ENCODE measurements around the gene ADK.
"Not testable (repeated sequence)": the region's sequence is repeated elsewhere in the genome, so short reads cannot be mapped to it uniquely, and the experiment has no call there.

ADK gene

DNA sequence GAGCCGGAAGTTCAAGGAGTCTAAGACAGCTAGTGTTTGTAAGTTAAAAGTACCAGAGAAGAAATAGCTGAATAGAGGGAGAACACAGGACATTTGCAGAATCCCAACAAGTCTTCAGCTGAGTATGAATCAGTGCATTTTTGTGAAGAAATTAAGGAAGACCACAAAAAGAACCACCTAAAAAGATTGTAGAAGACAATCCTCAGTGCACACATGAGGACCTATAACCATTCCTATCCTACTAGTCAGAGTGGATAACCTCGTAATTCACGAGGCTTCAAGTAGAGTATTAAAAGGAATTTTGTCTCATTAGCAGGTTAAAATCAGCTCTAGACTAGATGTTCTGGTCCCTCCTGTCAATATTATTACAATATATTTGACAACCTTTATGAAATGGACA is 380.0 kb downstream of the ADK start:
- Mint-ChIP-seq H3K27ac (no peak overlapping the region), H3K4me3 (no peak overlapping the region), H3K9me3 (no peaks in the 10 kb centered on the region), H3K36me3 (peaks cover 24% of the 10 kb centered on the region), H3K4me1 (no peaks in the 10 kb centered on the region)
- no peak for ATAC-seq
- no peak for DNase-seq (ENCODE audit: low spot score in 2 of 2)

DNA sequence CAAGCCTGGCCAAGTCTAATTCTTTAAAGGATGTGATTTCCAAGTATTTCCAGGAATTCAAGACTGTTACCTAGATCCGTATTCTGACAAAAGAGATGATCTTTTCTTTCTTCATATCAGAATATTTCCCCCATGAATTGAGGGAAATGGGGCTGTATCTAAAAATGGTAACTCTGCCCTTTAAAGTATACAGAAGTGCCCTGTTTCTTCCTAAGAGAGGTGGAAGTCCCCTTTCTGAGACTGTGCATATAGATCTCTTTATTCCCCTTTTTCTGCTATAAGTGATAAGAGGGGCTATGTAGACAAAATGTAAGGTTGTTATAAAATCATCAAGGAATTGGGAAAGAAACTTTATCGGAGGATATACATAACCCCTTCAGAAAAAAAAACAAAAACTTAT is 388.3 kb downstream of the ADK start:
- H3K4me3 Mint-ChIP-seq, result no peak overlapping the region
- no peaks in the 10 kb centered on the region for H3K9me3 Mint-ChIP-seq
- H3K4me1 Mint-ChIP-seq, result peaks cover 14% of the 10 kb centered on the region
- DNase-seq (ENCODE audit: low spot score in 2 of 2) (no peak), ATAC-seq (no peak)
- H3K36me3 Mint-ChIP-seq, result peaks cover 4% of the 10 kb centered on the region
- no peak overlapping the region for H3K27ac Mint-ChIP-seq

DNA sequence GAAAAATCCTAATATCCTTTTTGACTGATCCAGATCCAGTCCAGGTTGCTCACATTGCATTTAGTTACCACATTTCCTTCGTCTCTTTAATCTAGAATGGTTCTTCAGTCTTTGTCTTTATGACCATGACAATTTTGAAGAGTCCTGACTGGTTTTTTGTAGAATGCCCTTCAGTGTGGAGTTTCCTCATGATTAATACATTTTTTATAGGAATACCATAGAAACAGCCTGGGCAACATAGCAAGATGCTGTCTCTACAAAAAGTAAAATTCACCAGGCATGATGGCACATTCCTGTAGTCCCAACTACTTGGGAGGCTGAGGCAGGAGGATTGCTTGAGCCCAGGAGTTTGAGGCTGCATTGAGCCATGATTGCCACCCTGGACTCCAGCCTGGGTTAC is 390.4 kb downstream of the ADK start:
- Mint-ChIP-seq H3K9me3 (no peaks in the 10 kb centered on the region), H3K36me3 (peaks cover 4% of the 10 kb centered on the region), H3K4me3 (no peak overlapping the region), H3K4me1 (peaks cover 12% of the 10 kb centered on the region), H3K27ac (no peak overlapping the region)
- ATAC-seq (no peak), DNase-seq (ENCODE audit: low spot score in 2 of 2) (no peak)

DNA sequence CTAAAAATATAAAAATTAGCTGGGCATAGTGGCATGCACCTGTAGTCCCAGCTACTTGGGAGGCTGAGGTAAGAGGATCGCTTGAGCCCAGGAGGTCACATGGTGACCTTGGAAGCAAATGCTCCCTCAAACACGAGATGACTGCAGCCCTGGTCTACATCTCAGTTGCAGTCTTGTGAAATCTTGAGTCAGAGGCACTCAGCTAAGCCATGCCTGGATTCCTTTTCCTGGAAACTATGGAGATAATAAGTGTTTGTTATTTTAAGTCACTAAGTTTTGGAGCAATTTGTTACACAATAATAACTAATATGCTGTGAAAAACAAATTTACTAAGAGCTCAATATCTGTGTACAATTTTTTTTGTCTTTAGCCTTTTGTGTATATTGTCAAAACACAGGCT is 391.1 kb downstream of the ADK start:
- Mint-ChIP-seq H3K4me1 (peaks cover 6% of the 10 kb centered on the region), H3K36me3 (no peaks in the 10 kb centered on the region), H3K27ac (no peak overlapping the region), H3K9me3 (no peaks in the 10 kb centered on the region), H3K4me3 (no peak overlapping the region)
- no peak for DNase-seq (ENCODE audit: low spot score in 2 of 2)
- ATAC-seq, result no peak

DNA sequence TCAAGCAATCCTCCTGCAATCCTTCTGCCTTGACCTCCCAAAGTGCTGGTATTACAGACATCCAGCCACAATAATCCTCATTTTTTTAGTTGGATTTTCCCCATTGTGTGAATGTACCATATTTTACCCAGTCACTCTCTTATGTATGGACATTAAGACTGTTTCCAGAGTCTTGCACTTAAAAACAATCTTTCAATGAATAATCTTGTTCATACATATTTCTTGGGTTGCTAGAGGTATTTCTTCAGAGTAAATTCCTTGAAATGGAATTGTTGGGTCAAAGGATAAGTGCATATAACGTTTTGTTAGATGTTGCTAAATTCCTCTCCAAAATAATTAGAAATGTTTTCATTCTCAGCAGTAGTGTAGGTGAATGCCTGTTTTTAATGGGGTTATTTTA is 392.3 kb downstream of the ADK start:
- no peaks in the 10 kb centered on the region for H3K36me3 Mint-ChIP-seq
- ATAC-seq (no peak), DNase-seq (ENCODE audit: low spot score in 2 of 2) (no peak)
- H3K4me1 Mint-ChIP-seq, result peaks cover 6% of the 10 kb centered on the region
- H3K4me3 Mint-ChIP-seq, result no peak overlapping the region
- no peaks in the 10 kb centered on the region for H3K9me3 Mint-ChIP-seq
- no peak overlapping the region for H3K27ac Mint-ChIP-seq

DNA sequence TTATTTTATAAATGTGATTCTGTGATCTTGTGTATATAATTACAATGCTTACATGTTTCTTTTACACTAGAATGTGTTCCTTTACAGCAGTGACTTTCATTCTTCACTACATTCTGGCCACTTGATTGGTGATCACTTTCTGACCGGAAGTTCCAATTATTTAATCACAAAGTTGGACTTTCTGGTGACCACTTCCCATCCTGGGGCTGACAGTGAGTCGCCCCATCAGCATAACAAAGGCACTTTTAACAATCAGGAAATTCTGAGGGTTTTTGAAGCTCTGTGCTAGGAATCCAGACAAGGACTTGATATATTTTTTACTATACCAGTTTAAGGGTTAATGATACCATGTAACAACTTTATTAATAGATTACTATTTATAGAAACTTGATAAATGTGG is 393.1 kb downstream of the ADK start:
- ATAC-seq (no peak), DNase-seq (ENCODE audit: low spot score in 2 of 2) (no peak)
- Mint-ChIP-seq H3K4me1 (peaks cover 6% of the 10 kb centered on the region), H3K36me3 (no peaks in the 10 kb centered on the region), H3K27ac (no peak overlapping the region), H3K9me3 (no peaks in the 10 kb centered on the region), H3K4me3 (no peak overlapping the region)

DNA sequence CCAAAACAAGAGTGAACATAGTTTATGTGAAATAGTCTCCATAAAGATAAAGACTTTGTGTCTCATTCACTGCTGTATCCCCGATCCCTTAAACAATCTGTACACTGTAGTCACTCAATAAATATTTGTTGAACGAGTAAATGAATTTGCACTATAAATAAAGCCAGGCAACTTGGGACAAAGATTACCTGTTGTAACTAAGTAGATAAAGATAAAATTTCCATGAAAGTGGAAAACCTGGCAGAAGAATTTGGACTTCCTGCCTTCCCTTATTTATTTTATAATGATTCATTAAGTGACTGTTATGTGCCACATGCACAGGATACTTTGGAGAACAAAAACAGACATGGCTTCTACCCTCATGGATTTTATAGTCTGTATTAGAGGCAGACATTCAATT is 397.7 kb downstream of the ADK start:
- no peak for ATAC-seq
- Mint-ChIP-seq H3K36me3 (no peaks in the 10 kb centered on the region), H3K9me3 (no peaks in the 10 kb centered on the region), H3K4me1 (peaks cover 5% of the 10 kb centered on the region), H3K4me3 (no peak overlapping the region), H3K27ac (no peak overlapping the region)
- DNase-seq (ENCODE audit: low spot score in 2 of 2), result no peak

DNA sequence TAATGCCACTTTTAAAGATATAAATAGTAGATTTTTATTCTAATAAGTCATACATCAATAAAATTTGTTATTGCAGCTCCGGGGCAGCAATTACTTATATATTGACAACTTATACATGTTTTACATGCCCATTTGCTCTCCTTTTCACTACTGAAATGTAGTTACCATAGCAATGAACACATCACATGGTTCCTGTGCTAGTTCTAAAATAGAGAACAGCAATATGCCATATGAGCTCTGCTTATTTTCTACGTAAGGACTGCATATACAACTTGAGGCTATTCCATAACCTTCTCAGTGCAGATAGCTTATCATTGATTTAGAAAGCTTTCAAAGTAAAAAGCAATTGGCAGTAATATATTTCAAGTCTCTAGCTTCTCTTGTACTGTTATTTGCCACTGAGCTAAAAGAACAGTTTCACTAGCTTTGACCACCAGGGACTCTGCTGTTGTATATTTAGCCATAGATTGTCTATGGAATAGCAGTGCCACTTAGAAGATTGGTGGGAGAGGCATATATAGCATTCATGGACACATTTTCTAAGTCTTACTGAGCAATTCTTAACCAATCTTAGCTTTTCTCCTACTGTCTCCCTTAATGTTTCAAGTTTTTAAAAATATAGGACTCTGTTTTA is 405.2 kb downstream of the ADK start:
- Mint-ChIP-seq H3K27ac (no peak overlapping the region), H3K4me3 (no peak overlapping the region), H3K4me1 (no peaks in the 10 kb centered on the region), H3K9me3 (no peaks in the 10 kb centered on the region), H3K36me3 (no peaks in the 10 kb centered on the region)
- DNase-seq (ENCODE audit: low spot score in 2 of 2) (no peak), ATAC-seq (no peak)

DNA sequence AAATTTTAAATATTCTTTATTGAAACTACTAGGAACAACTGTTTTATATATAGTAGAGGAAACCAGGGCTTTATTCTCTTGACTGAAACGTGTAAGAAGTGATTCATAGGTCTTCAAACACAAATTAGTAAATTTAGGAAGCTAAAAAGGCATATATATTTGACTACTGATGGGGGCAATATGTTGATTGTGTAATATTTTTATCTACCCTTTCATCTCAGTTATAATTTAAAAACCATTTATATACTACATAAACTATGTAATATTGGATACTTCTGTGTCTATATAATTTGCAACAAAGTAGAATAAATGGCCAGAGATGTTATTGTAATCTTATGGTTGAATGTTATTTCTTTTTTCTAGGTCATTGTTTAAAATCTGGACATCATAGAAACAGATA is 406.1 kb downstream of the ADK start:
- H3K36me3 Mint-ChIP-seq, result no peaks in the 10 kb centered on the region
- no peaks in the 10 kb centered on the region for H3K4me1 Mint-ChIP-seq
- no peak for DNase-seq (ENCODE audit: low spot score in 2 of 2)
- no peak overlapping the region for H3K4me3 Mint-ChIP-seq
- no peak for ATAC-seq
- no peaks in the 10 kb centered on the region for H3K9me3 Mint-ChIP-seq
- no peak overlapping the region for H3K27ac Mint-ChIP-seq

DNA sequence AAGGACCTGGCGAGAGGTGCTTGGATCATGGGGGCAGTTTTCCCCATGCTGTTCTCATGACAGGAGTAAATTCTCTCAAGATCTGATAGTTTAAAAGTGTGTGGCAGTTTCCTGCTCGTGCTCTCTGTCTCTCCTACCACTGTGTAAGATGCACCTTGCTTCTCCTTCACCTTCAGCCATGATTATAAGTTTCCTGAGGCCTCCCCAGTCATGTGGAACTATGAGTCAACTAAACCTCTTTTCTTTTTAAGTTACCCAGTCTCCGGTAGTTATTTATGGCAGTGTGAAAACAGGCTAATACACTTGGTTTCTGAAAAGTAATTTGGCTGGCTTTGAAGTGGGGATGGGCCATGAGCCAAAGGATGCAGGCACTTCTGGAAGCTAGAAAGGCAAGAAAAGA is 407.4 kb downstream of the ADK start:
- no peak overlapping the region for H3K27ac Mint-ChIP-seq
- DNase-seq (ENCODE audit: low spot score in 2 of 2) (no peak), ATAC-seq (no peak)
- no peak overlapping the region for H3K4me3 Mint-ChIP-seq
- no peaks in the 10 kb centered on the region for H3K4me1 Mint-ChIP-seq
- H3K9me3 Mint-ChIP-seq, result no peaks in the 10 kb centered on the region
- no peaks in the 10 kb centered on the region for H3K36me3 Mint-ChIP-seq

DNA sequence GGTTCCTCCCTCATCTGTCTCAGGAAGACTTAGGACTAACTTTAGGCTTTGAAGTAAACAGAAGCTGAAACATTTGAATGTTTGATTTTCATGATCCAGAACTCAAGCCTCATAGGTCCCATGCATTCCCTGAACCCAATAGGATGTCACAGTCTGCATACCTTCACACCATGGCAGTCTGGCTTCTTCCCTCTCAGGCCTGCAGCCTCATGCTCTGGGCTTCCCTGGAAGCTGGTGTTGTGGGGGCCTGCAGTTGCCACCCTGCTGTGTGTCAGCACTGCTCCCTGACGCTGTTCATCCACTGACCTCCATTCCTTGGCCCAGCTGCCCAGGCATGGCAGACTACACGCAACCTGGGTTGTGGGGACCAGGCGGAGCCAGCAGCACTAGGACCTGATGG is 407.9 kb downstream of the ADK start:
- no peaks in the 10 kb centered on the region for H3K36me3 Mint-ChIP-seq
- no peaks in the 10 kb centered on the region for H3K9me3 Mint-ChIP-seq
- ATAC-seq, result no peak
- no peak overlapping the region for H3K27ac Mint-ChIP-seq
- H3K4me3 Mint-ChIP-seq, result no peak overlapping the region
- no peak for DNase-seq (ENCODE audit: low spot score in 2 of 2)
- H3K4me1 Mint-ChIP-seq, result no peaks in the 10 kb centered on the region

DNA sequence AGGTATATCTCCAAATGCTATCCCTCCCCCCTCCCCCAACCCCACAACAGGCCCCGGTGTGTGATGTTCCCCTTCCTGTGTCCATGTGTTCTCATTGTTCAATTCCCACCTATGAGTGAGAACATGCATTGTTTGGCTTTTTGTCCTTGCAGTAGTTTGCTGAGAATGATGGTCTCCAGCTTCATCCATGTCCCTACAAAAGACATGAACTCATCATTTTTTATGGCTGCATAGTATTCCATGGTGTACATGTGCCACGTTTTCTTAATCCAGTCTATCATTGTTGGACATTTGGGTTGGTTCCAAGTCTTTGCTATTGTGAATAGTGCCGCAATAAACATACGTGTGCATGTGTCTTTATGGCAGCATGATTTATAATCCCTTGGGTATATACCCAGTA is 417.9 kb downstream of the ADK start:
- not testable (repeated sequence) for DNase-seq (ENCODE audit: low spot score in 2 of 2); H3K4me3 Mint-ChIP-seq; H3K4me1 Mint-ChIP-seq; H3K36me3 Mint-ChIP-seq; H3K27ac Mint-ChIP-seq; H3K9me3 Mint-ChIP-seq; ATAC-seq

DNA sequence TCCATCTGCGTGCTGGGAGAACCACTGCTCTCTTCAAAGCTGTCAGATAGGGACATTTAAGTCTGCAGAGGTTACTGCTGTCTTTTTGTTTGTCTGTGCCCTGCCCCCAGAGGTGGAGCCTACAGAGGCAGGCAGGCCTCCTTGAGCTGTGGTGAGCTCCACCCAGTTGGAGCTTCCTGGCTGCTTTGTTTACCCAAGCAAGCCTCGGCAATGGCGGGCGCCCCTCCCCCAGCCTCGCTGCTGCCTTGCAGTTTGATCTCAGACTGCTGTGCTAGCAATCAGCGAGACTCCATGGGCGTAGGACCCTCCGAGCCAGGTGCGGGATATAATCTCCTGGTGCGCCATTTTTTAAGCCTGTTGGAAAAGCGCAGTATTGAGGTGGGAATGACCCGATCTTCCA is 422.5 kb downstream of the ADK start:
- not testable (repeated sequence) for H3K27ac Mint-ChIP-seq; DNase-seq (ENCODE audit: low spot score in 2 of 2); H3K9me3 Mint-ChIP-seq; ATAC-seq; H3K4me3 Mint-ChIP-seq; H3K36me3 Mint-ChIP-seq
- H3K4me1 Mint-ChIP-seq, result peaks cover 12% of the 10 kb centered on the region

DNA sequence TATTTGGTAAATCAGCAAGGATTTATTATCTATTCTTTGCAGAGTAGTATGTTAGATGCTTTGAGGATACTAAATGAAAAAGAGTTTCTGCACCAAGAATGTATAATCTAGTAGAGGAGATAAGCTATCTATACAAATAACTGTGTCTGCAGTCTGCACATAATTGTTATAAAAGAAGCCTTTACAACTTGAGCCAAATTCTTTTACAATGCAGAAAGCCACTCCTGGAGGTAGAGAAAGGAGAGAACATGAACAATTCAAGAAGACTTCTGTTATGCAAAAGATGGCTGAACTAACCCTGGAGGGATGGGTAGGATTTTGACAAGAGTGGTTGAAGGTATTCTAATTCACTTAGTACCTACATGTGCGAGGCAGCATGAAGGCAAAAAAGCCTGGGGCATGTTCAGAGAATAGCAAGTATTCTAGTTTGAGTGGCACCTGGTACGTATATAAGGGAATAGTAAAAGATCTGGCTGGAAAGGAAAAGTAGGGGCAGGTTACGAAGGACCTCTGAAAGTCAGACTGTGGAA is 424.2 kb downstream of the ADK start:
- Mint-ChIP-seq H3K9me3 (no peaks in the 10 kb centered on the region), H3K4me1 (peaks cover 12% of the 10 kb centered on the region), H3K36me3 (no peaks in the 10 kb centered on the region), H3K4me3 (no peak overlapping the region), H3K27ac (no peak overlapping the region)
- ATAC-seq, result no peak
- DNase-seq (ENCODE audit: low spot score in 2 of 2), result no peak

DNA sequence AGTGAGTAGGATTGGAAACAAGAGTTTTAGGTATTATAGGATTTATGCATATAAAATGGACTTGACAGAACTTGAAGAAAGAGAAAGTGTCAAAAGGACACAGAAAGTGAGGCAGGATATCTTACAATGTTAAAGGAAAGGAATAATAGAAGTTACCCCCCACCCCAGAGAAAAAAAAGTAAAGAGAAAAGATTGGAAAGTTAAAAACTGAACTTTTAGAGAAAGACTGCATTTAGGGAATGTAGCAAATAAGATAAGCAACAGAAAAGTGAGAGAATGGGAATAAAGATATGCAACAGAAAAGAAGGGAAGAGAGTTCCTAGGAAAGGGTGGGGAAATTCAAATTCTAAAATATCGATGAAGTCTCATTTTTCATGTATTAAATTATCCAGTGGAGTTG is 424.9 kb downstream of the ADK start:
- H3K27ac Mint-ChIP-seq, result no peak overlapping the region
- H3K4me1 Mint-ChIP-seq, result peaks cover 12% of the 10 kb centered on the region
- H3K9me3 Mint-ChIP-seq, result peaks cover 3% of the 10 kb centered on the region
- ATAC-seq, result no peak
- no peaks in the 10 kb centered on the region for H3K36me3 Mint-ChIP-seq
- DNase-seq (ENCODE audit: low spot score in 2 of 2), result no peak
- H3K4me3 Mint-ChIP-seq, result no peak overlapping the region

DNA sequence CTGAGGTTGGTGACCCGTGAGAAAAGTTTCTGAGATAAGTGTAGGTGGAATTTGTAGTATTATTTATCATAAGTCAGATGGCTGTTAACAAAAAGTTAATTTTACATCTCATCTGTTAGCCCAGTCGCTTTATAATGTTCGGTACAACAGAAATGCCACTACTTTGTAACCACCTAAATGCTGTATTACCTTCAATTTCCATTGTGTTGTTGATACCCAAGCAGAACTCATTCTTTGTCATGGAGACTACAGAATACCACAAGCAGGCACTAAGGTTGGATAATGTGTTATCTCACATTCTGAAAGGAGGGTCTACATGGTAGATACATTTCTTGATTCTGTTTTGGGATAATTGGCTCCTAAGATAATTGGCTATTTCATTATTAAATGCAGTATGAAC is 425.6 kb downstream of the ADK start:
- no peak overlapping the region for H3K27ac Mint-ChIP-seq
- H3K36me3 Mint-ChIP-seq, result no peaks in the 10 kb centered on the region
- no peak for DNase-seq (ENCODE audit: low spot score in 2 of 2)
- peaks cover 12% of the 10 kb centered on the region for H3K4me1 Mint-ChIP-seq
- ATAC-seq, result no peak
- H3K9me3 Mint-ChIP-seq, result peaks cover 3% of the 10 kb centered on the region
- no peak overlapping the region for H3K4me3 Mint-ChIP-seq

DNA sequence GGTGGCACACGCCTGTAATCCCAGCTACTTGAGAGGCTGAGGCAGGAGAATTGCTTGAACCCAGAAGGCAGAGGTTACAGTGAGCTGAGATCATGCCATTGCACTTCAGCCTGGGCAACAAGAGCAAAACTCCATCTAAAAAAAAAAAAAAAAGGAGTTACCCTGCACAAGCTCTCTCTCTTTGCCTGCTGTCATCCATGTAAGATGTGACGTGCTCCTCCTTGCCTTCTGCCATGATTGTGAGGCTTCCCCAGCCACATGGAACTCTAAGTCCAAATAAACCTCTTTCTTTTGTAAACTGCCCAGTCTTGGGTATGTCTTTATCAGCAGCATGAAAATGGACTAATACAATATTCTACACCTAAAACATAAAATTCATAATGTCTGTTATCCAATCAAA is 429.4 kb downstream of the ADK start:
- H3K9me3 Mint-ChIP-seq; DNase-seq (ENCODE audit: low spot score in 2 of 2); H3K4me3 Mint-ChIP-seq; H3K27ac Mint-ChIP-seq; ATAC-seq; H3K36me3 Mint-ChIP-seq: not testable (repeated sequence)
- peaks cover 22% of the 10 kb centered on the region for H3K4me1 Mint-ChIP-seq

All from stimulated activated effector memory CD8-positive, alpha-beta T cell treated with anti-CD3 and anti-CD28 coated beads, Interleukin-12 subunit alpha, Interleukin-12 subunit beta, amount 100 ng/mL, for 72 hours (primary cell).